Aortic smooth muscle cell (primary cell): ENCODE results near the gene DCUN1D2. TPM values are rescaled to one million over a fixed set of nuclear protein-coding genes. Genes with fewer than 3 reads are reported as not detected.

Experiments used
- total RNA-seq: library from RNA; depleted of rRNA; stranded (reverse); fragments of >200 nt; gene quantifications from 2 replicates; pipeline ENCODE4 v1.2.3, GENCODE V29; 2014

DCUN1D2 gene
- total RNA-seq = 8.2 and 9.5 TPM in 2 replicates

DNA sequence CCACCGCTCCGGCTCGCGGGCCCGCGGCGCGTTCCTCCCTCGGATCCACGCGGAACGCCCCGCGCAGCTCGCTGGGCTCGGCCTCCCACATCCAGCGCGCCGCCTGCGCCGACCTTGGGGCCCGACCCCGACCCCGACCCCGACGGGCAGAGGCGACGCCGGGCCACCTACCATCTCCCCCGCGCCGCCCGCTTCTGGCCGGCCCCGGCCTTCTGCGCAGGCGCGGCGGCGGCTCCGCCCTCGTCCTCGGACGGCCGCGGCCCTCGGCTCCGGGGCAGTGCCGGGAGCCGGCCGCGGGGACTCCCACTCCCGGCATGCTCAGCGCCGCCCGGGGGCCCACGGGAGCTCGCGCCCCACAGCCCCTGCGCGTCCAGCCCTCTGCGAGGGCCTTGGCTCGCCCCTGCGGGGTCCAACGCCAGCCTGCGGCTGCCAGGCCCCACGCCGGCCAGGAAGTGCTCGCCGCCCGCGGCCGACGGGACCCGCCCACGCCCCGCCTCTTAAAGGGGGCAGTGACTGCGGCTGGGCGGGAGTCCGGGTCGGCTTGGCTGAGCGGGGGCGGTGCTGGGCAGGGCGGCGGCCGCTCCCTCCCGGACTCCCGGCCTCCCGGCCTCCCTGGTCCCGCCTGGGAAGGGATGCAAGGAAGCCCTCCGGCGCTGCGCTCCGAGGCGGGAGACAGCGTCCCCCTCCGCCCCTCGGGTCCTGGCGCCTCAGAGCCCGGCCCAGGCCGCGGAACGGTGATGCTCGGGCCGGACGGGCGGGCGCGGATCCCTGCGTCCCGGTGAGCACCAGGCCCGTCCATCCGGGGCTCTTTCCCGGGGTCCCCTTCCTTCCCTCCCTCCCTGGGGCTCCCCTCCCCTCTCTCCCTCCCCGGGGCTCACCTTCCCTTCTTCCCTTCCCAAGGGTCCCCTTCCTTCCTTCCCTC is at the start of gene DCUN1D2:
DCUN1D2 (minus strand) TSS at position 216 of the 922 bp plus-strand sequence; CDS start at position 174, 42 bp downstream.

GRCh38 chr13:113452942-113453901 is 37.3 kb downstream of the DCUN1D2 start, which contains the start of gene ADPRHL1:
ADPRHL1 (minus strand) TSS chr13:113453488; CDS start chr13:113453437, 51 bp downstream.

Other genes starting within 250 kb of the DCUN1D2 start
- gene LAMP1, start 193.5 kb downstream of the DCUN1D2 start, total RNA-seq = 198 and 206 TPM in 2 replicates
- 1.7 and 2.1 TPM in 2 replicates for gene GRTP1, start 126.6 kb downstream of the DCUN1D2 start, total RNA-seq
- gene ADPRHL1, start 37.2 kb downstream of the DCUN1D2 start, total RNA-seq = 0.37 and 0.53 TPM in 2 replicates
- gene TFDP1, start 94.0 kb upstream of the DCUN1D2 start, total RNA-seq = 44.0 and 44.1 TPM in 2 replicates
- not detected in 2 replicates for gene ATP4B, start 167.5 kb upstream of the DCUN1D2 start, total RNA-seq
- not detected in 2 replicates for gene GRK1, start 176.5 kb upstream of the DCUN1D2 start, total RNA-seq